Endometrial microvascular endothelial cells (primary cell): Measurements from ENCODE around the gene ONECUT1. TPM values are rescaled to one million over a fixed set of nuclear protein-coding genes. Genes with fewer than 3 reads are reported as not detected.

Source experiments
- in situ Hi-C: cut with HindIII; loops from 2 replicates; pipeline ENCODE4 v1.10.0; 2017; ENCODE audit warnings: low sequenced_read_pairs, low pct_unique_long_range_greater_than_20kb; ENCODE audit errors: inconsistent ontology term
- total RNA-seq: library from RNA; depleted of rRNA; stranded (reverse); fragments of >200 nt; gene quantifications from one replicate; pipeline ENCODE4 v1.2.3, GENCODE V29; 2015; ENCODE audit errors: inconsistent ontology term

ONECUT1 gene
- total RNA-seq, 1 donor from 2014 or later, result not detected

- in situ Hi-C loops, result no loop called here
Observed at GRCh38 chr15:52784799-52785671, 5.1 kb downstream of the ONECUT1 start.

- in situ Hi-C loops, result no loop called here
Observed at GRCh38 chr15:52783929-52784798, 6.0 kb downstream of the ONECUT1 start.

GRCh38 chr15:52783191-52783829 lies 6.8 kb downstream of the ONECUT1 start:
- in situ Hi-C loops, result no loop called here

GRCh38 chr15:52782514-52782913 lies 7.6 kb downstream of the ONECUT1 start:
- in situ Hi-C loops, result no loop called here

- in situ Hi-C loops, result no loop called here
Observed at GRCh38 chr15:52780172-52780980, 9.8 kb downstream of the ONECUT1 start.

GRCh38 chr15:52778457-52778856 lies 11.7 kb downstream of the ONECUT1 start:
- in situ Hi-C loops, result no loop called here

- in situ Hi-C loops, result no loop called here
Observed at GRCh38 chr15:52772766-52773165, 17.4 kb downstream of the ONECUT1 start.

- in situ Hi-C loops, result no loop called here
Observed at GRCh38 chr15:52765785-52766184, 24.4 kb downstream of the ONECUT1 start.

- in situ Hi-C loops, result no loop called here
Observed at GRCh38 chr15:52764731-52765130, 25.4 kb downstream of the ONECUT1 start.

GRCh38 chr15:52762621-52763020 lies 27.5 kb downstream of the ONECUT1 start:
- in situ Hi-C loops, result no loop called here

GRCh38 chr15:52760562-52760961 lies 29.6 kb downstream of the ONECUT1 start:
- in situ Hi-C loops, result no loop called here

- in situ Hi-C loops, result no loop called here
Observed at GRCh38 chr15:52759969-52760368, 30.2 kb downstream of the ONECUT1 start.

- in situ Hi-C loops, result no loop called here
Observed at GRCh38 chr15:52757496-52757895, 32.6 kb downstream of the ONECUT1 start.

GRCh38 chr15:52751522-52751921 lies 38.6 kb downstream of the ONECUT1 start:
- in situ Hi-C loops, result no loop called here

- in situ Hi-C loops, result no loop called here
Observed at GRCh38 chr15:52749258-52749657, 40.9 kb downstream of the ONECUT1 start.

- in situ Hi-C loops, result no loop called here
Observed at GRCh38 chr15:52746162-52746757, 43.9 kb downstream of the ONECUT1 start.

GRCh38 chr15:52745326-52746161 lies 44.6 kb downstream of the ONECUT1 start:
- in situ Hi-C loops, result no loop called here
